WERI-Rb-1 (cell line): Measurements from ENCODE around the gene LMOD2.

ENCODE experiments used
- DNase-seq: peaks from one replicate; pipeline ENCODE4 v3.0.0-alpha.2; 2020
- H3K27ac ChIP-seq: fragments of 250-450 bp; sonication (Bioruptor Pico); 2 replicates; pipeline ENCODE4 v1.5.1; 2020; ENCODE audit warnings: mild to moderate bottlenecking, moderate library complexity
- H3K27me3 ChIP-seq: fragments of 250-450 bp; sonication (Bioruptor Pico); 2 replicates; pipeline ENCODE4 v1.5.1; 2021; ENCODE audit warnings: mild to moderate bottlenecking, low read depth, moderate library complexity; ENCODE audit not compliant: insufficient read depth, severe bottlenecking
- H3K36me3 ChIP-seq: fragments of 250-450 bp; sonication (Bioruptor Pico); 2 replicates; pipeline ENCODE4 v1.5.1; 2020; ENCODE audit warnings: mild to moderate bottlenecking, moderate library complexity
- H3K4me3 ChIP-seq: 2 replicates; pipeline ENCODE4 v1.5.1; 2011; ENCODE audit warnings: low read depth, mild to moderate bottlenecking, control low read depth, low read length
- H3K9me3 ChIP-seq: fragments of 250-450 bp; sonication (Bioruptor Pico); 2 replicates; pipeline ENCODE4 v1.5.1; 2021; ENCODE audit warnings: mild to moderate bottlenecking, moderate library complexity; ENCODE audit not compliant: severe bottlenecking
- TF ChIP-seq, protein P1 (sequence below): IDR thresholded peaks from 2 replicates; pipeline ENCODE4 v1.5.1; 2011; ENCODE audit warnings: low read depth, mild to moderate bottlenecking, control low read depth, inconsistent platforms, low read length

LMOD2 gene

GRCh38 chr7:123692471-123692877 lies 36.8 kb downstream of the LMOD2 start:
- Histone ChIP-seq H3K27me3 (no peaks in the 10 kb centered on the region), H3K27ac (no peak overlapping the region), H3K4me3 (no peak overlapping the region), H3K9me3 (no peaks in the 10 kb centered on the region), H3K36me3 (peaks cover 52% of the 10 kb centered on the region)
- TF ChIP-seq, protein P1, sequence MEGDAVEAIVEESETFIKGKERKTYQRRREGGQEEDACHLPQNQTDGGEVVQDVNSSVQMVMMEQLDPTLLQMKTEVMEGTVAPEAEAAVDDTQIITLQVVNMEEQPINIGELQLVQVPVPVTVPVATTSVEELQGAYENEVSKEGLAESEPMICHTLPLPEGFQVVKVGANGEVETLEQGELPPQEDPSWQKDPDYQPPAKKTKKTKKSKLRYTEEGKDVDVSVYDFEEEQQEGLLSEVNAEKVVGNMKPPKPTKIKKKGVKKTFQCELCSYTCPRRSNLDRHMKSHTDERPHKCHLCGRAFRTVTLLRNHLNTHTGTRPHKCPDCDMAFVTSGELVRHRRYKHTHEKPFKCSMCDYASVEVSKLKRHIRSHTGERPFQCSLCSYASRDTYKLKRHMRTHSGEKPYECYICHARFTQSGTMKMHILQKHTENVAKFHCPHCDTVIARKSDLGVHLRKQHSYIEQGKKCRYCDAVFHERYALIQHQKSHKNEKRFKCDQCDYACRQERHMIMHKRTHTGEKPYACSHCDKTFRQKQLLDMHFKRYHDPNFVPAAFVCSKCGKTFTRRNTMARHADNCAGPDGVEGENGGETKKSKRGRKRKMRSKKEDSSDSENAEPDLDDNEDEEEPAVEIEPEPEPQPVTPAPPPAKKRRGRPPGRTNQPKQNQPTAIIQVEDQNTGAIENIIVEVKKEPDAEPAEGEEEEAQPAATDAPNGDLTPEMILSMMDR: no peak
- peak; percentile 21 for DNase-seq

DNA sequence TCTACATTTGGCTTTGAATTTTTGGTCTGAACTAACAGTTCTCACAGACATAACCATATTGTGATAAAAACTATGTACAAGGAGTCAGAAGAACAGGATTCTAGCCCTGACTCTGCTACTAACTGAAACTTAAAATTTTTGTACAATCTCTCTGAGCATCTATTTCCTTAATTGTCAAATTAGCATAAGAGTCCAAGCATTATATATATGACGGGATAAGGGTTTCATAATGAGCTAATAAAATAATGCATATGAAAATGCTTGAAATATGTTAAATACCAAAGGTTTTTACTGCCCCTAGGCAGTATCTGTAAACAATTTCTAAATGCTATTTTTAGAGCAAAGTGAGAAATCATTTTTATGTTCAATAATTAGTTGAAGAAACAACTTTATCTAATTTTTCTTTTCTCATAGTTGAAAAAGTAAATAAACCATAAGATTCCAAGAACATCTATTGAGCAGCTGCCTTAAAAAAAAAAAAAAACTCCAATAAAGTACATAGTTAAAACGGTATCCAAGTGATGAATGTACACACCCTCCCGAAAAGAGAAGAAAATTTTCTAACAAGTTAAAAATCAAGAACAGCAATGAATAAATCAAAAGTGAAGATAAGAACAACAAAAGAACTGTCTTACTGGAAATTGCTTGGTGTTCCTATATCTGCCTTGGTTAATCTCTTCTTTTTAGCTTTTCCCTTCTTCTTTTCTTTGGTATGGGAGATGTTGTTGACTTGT lies 40.4 kb downstream of the LMOD2 start:
- H3K4me3 ChIP-seq: no peak overlapping the region
- H3K27me3 ChIP-seq: no peaks in the 10 kb centered on the region
- no peak overlapping the region for H3K27ac ChIP-seq
- peaks cover 44% of the 10 kb centered on the region for H3K36me3 ChIP-seq
- TF ChIP-seq, protein P1: no peak
- no peak for DNase-seq
- H3K9me3 ChIP-seq: no peaks in the 10 kb centered on the region

DNA sequence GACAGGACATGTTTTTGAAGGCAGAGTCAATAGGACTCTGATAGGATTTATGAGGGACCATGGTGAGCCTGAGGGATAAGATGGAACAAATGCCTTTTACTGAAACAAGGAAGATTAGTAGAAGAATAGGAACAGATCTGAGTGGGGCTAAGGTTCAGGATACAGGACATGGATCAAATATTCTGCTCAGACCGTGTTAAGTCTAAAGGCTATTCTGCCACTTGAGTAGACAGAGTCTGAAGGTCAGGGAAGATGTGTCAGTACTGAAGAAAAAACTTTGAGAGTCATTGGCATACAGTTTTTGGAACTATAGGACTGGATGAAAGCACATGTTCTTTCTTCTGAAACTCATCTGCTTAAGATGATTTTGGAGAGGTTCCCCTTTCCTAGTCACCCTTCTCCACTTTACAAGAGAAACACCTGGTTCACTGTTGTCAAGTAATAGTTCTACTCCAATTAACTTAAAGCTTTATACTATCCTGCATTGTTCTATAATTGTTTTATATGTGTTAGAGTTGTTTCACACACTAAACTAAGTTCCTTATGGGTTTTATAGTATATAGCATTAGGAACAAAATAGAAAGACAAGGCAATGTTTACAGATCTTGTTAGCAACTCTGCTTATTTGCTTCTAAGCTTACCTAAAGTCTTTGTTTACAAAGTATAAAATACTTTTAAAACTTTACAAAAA lies 49.7 kb downstream of the LMOD2 start:
- TF ChIP-seq, protein P1: no peak
- peaks cover 35% of the 10 kb centered on the region for H3K36me3 ChIP-seq

DNA sequence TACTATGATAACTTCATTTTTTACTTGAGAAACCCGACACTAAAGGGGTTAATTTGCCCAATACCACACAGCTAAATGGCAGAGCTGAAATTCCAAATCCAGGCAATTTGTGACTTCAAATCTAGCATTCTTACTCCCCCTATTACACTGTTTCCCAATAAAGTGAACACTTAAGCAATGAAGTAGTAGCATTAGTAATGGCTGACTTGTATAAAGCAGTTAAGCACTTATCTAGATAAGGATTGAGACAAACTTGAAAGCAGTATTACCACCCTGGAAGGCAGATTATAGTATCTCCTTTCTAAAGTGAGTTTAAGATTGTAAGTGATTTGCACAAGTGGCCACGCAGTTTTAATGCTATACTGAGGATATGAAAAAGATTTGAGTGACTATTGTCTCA lies 53.9 kb downstream of the LMOD2 start:
- Histone ChIP-seq H3K27me3 (no peaks in the 10 kb centered on the region), H3K4me3 (no peak overlapping the region), H3K27ac (no peak overlapping the region), H3K9me3 (no peaks in the 10 kb centered on the region), H3K36me3 (peaks cover 25% of the 10 kb centered on the region)
- TF ChIP-seq, protein P1: no peak
- DNase-seq: no peak

More for the DNA sequence above, 49.7 kb downstream of the LMOD2 start:
- no peak overlapping the region for H3K4me3 ChIP-seq
- DNase-seq: no peak
- no peak overlapping the region for H3K27ac ChIP-seq
- no peaks in the 10 kb centered on the region for H3K9me3 ChIP-seq
- H3K27me3 ChIP-seq: no peaks in the 10 kb centered on the region

DNA sequence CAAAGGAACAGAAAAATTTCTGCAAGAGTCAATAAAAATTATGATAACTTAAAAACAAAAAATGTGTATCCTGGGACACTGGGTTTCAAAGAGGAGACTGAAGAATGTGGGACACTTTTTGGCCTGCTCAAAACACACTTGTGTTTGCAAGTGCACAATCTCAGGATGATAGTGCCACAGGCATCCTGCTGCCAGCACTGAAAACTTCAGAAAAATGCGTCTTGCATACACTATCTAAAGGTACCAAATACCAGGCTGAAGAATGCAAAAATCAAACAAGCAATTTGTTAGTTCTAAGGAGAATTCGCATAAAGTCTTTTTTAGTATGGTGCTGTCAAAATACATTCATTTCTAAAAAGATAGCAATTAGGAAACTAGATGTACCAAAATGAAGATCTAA lies 55.0 kb downstream of the LMOD2 start:
- no peak for DNase-seq
- Histone ChIP-seq H3K4me3 (no peak overlapping the region), H3K9me3 (no peaks in the 10 kb centered on the region), H3K27me3 (no peaks in the 10 kb centered on the region), H3K27ac (no peak overlapping the region), H3K36me3 (peaks cover 20% of the 10 kb centered on the region)
- TF ChIP-seq, protein P1: no peak
